ENCODE measurements around the gene MAN1C1. TPM values are rescaled to one million over a fixed set of nuclear protein-coding genes. Genes with fewer than 3 reads are reported as not detected.

Gene MAN1C1
- total and polyA plus RNA-seq, 8 donors = 2.1 to 9.2 (median 4.0) TPM

DNA sequence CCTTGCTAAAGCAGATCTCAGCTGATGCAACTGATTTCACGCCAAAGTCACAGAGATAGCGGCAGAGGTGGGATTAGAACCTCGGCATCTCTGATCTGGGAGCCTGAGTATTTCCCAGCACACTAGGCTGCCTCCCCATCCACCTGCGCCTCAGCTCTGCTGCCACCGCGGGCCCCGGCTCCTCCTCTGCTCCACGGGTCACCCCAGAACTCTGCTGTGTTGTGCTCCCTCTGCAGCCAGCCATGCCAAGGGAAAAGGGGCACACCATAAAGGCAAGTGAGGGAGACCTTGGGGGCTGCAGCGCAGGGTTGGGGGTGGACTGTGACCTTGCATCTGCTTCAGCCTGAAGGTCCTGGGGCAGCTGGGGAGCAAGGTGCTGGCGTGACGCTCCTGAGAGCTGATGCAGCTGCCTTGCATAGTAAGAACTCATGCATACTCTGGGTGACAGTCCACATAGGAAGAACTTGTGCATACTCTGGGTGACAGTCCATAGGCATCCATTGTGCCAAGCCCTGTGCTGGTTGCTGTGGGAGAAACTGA lies 68.7 kb downstream of the MAN1C1 start:
- DNase-seq (no peak), ATAC-seq (no peak), FAIRE-seq (no peak)
- peaks cover 0 to 5% (median 0%) of the 10 kb centered on the region in 3 donors for H3K4me1 ChIP-seq
- WGBS, 2 donors = 88 to 90% methylated on average over 11 of the region's 11 CpGs
- no peaks in the 10 kb centered on the region for H3K36me3 ChIP-seq
- no peak overlapping the region for H3K27ac ChIP-seq
- H3K4me3 ChIP-seq = no peak overlapping the region
- H3K9me3 ChIP-seq = no peaks in the 10 kb centered on the region
- TF ChIP-seq, protein P1, sequence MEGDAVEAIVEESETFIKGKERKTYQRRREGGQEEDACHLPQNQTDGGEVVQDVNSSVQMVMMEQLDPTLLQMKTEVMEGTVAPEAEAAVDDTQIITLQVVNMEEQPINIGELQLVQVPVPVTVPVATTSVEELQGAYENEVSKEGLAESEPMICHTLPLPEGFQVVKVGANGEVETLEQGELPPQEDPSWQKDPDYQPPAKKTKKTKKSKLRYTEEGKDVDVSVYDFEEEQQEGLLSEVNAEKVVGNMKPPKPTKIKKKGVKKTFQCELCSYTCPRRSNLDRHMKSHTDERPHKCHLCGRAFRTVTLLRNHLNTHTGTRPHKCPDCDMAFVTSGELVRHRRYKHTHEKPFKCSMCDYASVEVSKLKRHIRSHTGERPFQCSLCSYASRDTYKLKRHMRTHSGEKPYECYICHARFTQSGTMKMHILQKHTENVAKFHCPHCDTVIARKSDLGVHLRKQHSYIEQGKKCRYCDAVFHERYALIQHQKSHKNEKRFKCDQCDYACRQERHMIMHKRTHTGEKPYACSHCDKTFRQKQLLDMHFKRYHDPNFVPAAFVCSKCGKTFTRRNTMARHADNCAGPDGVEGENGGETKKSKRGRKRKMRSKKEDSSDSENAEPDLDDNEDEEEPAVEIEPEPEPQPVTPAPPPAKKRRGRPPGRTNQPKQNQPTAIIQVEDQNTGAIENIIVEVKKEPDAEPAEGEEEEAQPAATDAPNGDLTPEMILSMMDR (IDR thresholded peaks at IDR 0.05) = no peak
- intact Hi-C loops (cut with DNase I) = no loop called here
- H3K27me3 ChIP-seq = no peaks in the 10 kb centered on the region

DNA sequence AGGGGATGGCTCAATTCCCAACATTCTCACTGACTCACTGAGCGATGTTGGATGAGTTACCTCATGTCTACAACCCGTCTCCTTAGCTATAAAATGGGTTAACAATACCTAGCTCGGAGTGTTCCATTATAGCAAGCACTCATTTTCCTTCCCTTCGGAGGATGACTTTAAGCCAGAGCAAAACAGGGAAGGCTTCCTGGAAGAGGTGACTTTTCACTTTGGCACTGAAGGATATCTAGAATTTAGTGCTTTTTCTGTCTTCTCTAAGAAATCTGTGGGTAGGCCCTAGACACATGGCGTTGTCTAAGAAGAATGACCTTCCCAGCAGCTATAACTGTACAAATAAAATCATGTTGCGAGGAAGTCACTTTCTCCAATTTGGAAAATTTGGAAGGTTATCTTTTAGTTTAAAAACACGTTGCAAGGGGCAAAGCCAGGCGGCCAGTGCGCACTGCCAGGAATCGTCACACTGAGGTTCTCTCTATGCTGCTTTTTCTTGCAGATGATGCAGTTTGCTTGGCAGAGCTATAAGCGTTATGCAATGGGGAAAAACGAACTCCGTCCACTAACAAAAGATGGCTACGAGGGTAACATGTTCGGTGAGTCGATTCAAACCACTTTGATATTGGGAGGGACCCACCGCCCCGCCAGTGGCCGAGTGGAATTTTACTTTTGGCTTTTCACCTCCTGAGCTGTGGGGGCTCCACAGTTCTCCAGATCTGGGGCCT lies 69.5 kb downstream of the MAN1C1 start:
- ATAC-seq = peak in 1 of 4 donors; percentile 40

DNA sequence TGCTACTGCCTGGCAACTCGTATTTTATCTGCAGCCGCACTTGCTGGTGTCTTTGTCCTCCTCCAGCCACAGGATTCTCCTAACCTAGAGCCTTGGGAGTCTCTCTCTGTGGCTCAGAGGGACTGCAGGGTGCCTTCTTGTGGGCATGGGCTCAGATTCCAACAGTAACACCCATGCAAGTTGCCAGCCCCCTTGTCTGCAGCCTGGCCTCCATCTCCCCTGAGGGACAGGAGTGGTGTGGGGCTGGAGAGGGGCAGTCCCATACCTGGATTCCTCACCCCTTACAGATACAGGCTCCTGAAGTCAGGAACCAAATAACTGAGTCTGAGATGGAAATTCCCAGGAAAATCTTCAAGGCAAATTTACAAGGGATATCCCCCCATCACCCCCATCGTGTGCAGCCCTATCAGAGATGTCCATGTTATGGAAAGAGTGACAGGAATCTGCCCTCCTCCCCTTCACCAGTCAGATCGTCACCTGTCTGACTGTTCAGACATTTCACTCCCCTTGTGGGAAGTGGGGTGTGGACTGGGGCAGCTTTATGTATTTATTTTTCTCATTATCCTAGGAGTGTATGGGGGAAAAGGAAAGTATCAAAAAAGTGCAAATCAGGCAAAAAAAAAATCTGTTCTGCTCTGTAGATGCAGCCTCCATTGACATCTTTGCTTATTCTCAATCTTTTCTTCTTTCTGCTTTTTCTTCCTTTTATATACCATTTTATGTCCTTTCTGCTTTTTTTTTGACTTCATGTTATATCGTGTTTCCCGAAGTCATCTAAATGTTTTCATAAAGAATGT lies 70.8 kb downstream of the MAN1C1 start:
- TF ChIP-seq, protein P1 (IDR thresholded peaks at IDR 0.05) = no peak
- DNase-seq = no peak
- intact Hi-C loops (cut with DNase I) = no loop called here
- Histone ChIP-seq H3K4me3 (no peak overlapping the region), H3K27ac (no peak overlapping the region), H3K27me3 (no peaks in the 10 kb centered on the region), H3K9me3 (no peaks in the 10 kb centered on the region), H3K36me3 (no peaks in the 10 kb centered on the region), H3K4me1 (peaks cover 0 to 5% (median 0%) of the 10 kb centered on the region in 3 donors)
- no peak for ATAC-seq
- no peak for FAIRE-seq
- 81 to 86% methylated on average over 6 of the region's 6 CpGs for WGBS, 2 donors

More for the DNA sequence above, 69.5 kb downstream of the MAN1C1 start:
- FAIRE-seq (no peak), DNase-seq (no peak)
- no peak overlapping the region for H3K27ac ChIP-seq
- peaks cover 0 to 5% (median 0%) of the 10 kb centered on the region in 3 donors for H3K4me1 ChIP-seq
- H3K4me3 ChIP-seq = no peak overlapping the region
- H3K9me3 ChIP-seq = no peaks in the 10 kb centered on the region
- WGBS, 2 donors = 87 to 92% methylated on average over 19 of the region's 19 CpGs
- intact Hi-C loops (cut with DNase I) = no loop called here
- TF ChIP-seq, protein P1 (IDR thresholded peaks at IDR 0.05) = no peak
- no peaks in the 10 kb centered on the region for H3K27me3 ChIP-seq
- no peaks in the 10 kb centered on the region for H3K36me3 ChIP-seq

GRCh38 chr1:25688390-25689119 lies 72.0 kb downstream of the MAN1C1 start:
- TF ChIP-seq, protein P1 (IDR thresholded peaks at IDR 0.05) = no peak
- intact Hi-C loops (cut with DNase I) = no loop called here
- Histone ChIP-seq H3K4me3 (no peak overlapping the region), H3K27me3 (no peaks in the 10 kb centered on the region), H3K36me3 (no peaks in the 10 kb centered on the region), H3K4me1 (peaks cover 0 to 5% (median 0%) of the 10 kb centered on the region in 3 donors), H3K27ac (peak overlapping the region in 1 of 4 donors; percentile 13), H3K9me3 (no peaks in the 10 kb centered on the region)
- no peak for FAIRE-seq
- peak in 1 of 6 donors; percentile 31 for DNase-seq
- 57 to 62% methylated on average over 9 of the region's 9 CpGs for whole genome bisulfite sequencing, 2 donors
- peak in 3 of 4 donors; percentile 43 to 60 (median 54) for ATAC-seq

All from pancreas (tissue), 10 donors.